AG08395 (cell line): Measurements from ENCODE around the gene GNPTG.

Experiments
- DNase-seq: peaks from one replicate; pipeline ENCODE4 v3.0.0; 2012; ENCODE audit warnings: mixed read lengths, low spot score

The GNPTG gene

DNA sequence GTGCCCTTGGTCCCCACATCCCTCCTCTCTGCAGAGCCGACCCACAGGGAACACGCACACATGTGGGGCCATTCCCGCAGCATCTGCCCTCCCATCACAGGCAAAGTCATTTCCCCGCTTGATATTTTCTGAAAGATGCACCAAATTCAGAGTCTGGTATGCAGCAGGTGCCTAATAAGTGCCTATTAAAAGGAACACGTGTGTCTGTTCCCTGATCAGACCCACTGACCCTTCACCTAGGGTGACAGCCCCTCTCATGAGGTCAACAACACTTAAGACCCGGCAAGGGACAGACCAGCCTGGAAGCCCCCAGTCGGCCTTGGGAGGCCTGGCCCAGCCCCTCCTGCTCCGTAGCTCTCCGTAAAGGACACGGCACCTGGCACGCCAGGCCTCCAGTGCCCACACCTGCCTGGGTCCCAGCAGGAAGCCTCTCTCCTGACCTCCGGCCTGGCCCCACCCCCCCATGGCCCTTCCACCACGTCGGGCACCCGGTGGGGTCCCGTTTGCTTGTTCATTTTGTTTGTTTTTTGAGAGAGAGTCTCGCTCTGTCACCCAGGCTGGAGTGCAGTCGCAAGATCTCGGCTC lies 42.7 kb downstream of the GNPTG start:
- DNase-seq, result no peak

DNA sequence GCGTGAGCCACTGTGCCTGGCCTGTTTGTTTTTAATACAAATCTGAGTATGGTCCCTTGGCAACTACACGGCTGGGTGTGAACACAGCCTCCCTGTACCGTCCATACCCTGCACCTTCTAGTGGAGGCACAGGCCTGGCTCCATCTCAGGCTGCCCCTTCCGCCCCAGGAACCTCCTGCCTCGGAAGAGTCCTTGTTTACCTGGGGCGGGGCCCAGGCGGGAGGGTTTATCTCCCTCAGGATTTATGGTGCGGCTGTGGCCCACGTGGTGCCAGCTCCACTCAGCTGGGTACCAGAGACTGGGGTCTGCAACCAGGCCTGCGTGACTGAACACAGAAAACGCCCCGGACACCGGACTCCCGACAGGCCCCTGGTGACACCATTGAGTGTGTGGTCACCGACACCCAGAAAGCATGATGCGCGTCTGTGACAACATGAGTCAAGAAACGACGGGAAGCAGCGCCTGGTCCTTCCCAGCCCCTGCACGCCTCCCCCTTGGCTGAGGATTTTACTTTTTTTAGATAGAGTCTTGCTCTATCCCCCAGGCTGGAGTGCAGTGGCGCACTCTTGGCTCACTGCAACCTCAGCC lies 43.8 kb downstream of the GNPTG start:
- no peak for DNase-seq

GRCh38 chr16:1397779-1398178 lies 46.0 kb downstream of the GNPTG start:
- no peak for DNase-seq

GRCh38 chr16:1398351-1398750 lies 46.6 kb downstream of the GNPTG start:
- DNase-seq, result no peak

- DNase-seq, result no peak
Measured at GRCh38 chr16:1398826-1399581, 47.3 kb downstream of the GNPTG start.

DNA sequence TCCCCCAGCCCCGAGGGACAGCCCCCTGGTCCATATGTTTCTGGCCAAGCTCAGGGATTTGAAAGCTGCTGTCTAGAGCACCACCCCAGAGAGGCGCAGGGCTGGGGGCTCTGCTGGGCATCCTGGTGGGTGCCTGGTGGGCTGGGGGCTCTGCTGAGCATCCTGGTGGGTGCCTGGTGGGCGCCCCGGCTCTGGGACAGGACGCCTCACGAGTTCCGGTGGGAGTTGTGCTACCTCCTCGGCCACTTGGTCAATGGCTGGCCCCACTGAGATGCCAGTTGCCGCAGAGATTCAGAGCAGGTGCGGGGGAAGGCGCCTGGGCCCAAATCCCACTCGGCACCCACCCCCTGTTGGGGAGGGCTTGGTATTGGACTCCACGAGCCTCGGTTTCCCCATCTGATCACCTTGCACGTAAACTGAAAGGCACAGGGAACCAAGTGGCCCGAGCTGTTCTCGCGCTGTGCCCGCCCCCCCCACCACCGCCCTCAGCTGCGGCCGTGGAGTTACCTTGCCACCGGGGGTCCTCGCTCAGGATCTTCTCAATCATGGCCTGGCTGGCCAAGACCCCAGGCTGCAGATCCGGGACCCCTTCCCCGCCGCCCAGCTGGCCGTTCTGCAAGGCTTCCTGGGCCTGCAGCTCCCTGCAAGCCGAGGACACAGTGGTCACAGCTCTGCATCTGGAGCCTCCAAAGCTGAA lies 49.5 kb downstream of the GNPTG start:
- no peak for DNase-seq

- DNase-seq, result no peak
Measured at GRCh38 chr16:1401758-1402154, 50.0 kb downstream of the GNPTG start.

- no peak for DNase-seq
Measured at GRCh38 chr16:1403036-1403435, 51.3 kb downstream of the GNPTG start.

GRCh38 chr16:1403733-1404132 lies 52.0 kb downstream of the GNPTG start:
- no peak for DNase-seq

DNA sequence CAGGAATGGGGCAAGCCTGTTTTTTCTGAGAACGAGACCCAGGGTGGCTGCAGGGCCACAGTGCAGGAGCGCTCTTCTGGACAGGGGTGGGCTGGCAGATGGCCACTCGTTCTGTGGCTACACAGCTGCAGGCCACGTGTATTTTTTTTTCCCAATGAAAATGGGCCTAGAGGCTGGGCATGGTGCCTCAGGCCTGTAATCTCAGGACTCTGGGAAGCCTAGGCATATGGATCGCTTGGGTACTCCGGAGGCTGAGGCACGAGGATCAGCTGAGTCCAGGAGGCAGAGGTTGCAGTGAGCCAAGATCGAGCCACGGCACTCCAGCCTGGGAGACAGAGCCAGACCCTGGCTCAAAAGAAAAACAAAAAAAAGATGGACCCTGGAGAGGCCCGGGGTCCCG lies 56.0 kb downstream of the GNPTG start:
- DNase-seq, result peak; percentile 55

DNA sequence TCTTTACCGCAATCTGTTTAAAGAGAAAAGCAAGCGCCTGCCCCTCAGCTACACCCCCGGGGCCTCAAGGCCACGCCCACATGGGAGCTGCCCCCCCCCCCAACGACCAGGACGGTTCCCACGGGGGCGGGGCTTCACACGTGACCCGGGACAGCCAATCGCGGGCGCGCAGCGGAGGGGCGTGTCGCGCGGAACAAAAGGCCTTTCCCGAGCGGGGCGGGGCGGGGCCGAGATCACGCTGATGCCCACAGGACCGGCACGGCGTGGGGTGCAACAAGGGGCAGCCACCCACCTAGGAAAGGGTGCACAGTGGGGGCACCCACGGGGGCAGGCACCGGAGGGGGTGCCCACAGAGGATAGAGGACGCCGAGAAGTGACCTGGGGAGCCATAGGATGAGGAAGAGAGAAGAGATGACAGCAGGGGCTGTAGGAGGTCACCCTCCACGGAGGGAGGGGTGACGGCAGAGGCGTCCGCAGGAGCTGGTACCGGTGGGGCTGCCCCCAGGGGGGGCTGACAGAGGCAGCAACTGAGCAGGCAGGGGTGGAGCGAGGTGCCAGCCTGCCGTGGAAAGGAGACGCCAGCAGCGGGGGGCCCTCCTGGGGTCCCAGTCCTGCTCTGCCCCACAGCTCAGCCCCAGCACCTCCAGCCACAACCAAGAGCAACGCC lies 56.6 kb downstream of the GNPTG start:
- DNase-seq, result peak; percentile 98

GRCh38 chr16:1412847-1413246 lies 61.1 kb downstream of the GNPTG start:
- no peak for DNase-seq
